GM19193 (cell line): Measurements from ENCODE around the gene MRTFA.

Experiments
- POLR2A ChIP-seq: IDR thresholded peaks from 4 replicates; pipeline ENCODE4 v1.6.1; 2011; ENCODE audit not compliant: insufficient read depth, insufficient read length; ENCODE audit errors: extremely low read depth

The MRTFA gene

DNA sequence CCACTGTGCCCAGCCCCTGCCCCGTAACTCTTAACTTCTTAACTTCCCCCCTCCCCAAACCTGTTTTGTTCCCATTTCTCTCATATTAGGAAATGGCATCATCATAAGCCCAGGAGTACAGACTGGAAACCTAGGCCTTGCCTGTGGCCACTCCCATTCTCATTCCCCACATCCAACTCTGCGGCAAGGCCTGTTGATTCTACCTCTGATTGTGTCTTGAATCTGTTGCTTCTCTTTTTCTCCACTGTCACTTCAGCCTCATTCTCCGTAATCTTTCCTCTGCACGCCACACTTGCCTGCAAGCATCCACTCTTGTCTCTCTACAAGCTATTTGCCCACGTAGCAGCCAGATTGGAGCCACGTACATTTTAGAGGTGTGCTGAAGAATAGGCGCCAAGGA, 240.9 kb downstream of the MRTFA start:
- TF ChIP-seq POLR2A = no peak

DNA sequence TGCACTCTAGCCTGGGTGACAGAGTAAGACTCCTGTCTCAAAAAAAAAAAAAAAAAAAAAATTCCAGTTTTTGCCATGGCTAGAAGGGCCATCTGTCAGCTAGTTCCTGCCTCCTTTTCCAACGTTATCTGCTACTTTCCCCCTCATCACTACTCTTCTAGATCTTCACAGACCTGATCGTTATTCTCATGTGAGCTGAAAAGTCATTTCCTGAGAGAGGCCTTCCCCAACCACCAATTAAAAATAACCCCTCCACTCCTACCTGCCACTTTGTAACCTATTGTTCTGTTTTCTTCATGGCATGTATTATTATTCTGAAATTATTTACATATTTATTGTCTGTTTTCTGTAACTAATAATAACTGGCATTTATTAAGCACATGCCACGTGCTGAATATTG, 241.9 kb downstream of the MRTFA start:
- no peak for TF ChIP-seq POLR2A

DNA sequence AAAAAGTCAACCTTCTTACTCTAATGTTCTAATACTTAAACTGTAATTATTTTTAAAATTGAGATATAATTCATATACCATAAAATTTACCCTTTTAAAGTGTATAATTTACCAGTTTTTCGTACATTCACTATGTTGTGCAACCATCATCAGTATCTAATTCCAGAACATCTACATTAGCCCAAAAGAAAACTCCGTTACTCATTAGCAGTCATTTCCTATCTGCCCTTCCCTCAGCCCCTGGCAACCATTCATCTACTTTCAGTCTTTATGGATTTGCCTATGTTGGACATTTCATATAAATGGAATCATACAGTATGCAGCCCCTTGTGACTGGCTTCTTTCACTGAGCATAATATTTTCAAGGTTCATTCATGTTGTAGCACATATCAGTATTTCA, 243.9 kb downstream of the MRTFA start:
- TF ChIP-seq POLR2A = no peak

DNA sequence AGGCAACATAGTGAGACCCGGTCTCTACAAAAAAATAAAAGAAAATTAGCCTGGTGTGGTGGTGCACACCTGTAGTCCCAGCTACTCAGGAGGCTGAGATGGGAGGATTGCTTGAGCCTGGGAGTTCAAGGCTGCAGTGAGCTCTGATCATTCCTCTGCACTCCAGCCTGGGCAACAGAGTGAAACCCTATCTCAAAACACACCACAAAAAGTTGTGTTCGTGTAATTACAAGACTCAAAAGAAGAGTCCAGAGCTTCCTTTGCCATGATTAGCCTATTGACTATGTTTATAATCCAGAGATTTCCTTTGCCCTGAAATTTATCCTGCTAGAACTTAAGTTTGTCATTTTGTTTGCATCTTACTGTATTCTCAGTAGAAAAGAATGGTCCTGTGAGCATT, 245.1 kb downstream of the MRTFA start:
- no peak for TF ChIP-seq POLR2A

DNA sequence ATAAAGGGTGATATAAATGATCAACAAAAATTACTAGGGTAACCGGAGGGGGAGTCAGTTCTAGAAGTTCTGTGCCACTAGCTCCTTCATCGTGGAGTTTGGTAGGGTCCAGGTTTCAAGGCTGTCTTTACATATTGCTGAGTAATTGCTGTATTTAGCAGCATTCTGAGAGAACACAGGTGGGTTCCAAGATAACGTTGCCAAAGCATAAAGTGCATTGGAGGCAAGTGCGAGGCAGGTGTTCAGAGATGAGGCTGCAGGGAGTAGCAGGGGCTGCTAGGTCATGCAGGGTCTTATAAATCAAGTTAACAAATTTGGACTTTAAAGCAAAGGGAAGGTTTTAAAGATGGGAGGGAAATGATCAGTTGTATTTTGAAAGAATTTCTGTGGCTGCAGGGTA, 248.3 kb downstream of the MRTFA start:
- no peak for TF ChIP-seq POLR2A

DNA sequence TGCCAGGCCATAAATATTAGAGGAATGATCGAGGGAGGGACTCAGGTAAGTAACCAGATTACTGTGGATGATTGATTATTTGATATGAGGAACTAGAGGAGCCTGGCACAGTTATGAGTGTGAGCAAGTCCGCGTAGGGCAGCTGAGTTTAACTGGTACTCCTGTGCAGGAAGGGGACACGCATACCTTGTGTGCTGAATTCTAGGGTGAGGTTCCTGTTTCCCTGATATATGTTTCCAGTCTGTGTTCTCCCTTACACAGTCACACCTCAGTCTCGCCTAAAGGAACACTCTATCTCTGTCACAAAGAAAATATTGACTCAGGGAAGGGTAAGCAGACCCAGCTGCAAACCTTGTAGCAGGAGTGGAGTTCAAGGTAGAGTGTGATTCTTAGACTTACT, 248.8 kb downstream of the MRTFA start:
- no peak for TF ChIP-seq POLR2A

DNA sequence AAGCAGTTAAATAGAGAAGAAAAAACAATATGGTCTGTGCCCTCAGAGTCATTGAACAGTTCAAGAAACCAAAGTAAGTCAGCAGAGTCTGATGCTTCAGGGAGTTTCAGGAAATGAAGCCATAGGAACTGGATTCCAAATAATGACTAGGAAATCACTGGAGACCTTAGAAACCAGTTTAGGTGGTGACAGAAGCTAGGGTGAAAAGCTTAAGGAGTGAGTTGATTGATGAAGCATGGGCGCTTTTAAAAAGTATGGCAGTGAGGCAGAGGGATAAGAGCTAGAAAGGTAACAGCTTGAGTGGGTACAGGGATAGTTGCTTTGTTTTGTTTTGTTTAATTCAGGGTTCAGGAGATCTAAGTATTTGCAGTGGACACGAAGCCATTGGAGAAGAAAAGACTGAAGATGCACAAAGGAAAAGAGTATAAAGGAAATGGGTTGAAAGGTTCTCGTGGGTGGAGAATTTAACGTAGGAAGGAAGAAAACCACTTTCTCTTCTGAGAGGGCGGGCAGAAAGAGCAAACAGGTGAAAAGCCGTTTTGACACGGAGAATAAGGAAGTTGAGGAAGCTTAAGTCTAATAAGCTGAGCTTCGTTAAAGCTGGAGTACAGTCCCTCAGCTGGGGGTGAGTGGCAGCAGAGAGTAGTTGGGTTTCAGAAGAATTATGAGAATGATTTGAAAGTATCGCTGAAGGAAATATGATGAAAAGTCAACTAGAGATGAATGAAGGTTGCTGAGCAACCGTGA, 251.3 kb downstream of the MRTFA start:
- TF ChIP-seq POLR2A = no peak

DNA sequence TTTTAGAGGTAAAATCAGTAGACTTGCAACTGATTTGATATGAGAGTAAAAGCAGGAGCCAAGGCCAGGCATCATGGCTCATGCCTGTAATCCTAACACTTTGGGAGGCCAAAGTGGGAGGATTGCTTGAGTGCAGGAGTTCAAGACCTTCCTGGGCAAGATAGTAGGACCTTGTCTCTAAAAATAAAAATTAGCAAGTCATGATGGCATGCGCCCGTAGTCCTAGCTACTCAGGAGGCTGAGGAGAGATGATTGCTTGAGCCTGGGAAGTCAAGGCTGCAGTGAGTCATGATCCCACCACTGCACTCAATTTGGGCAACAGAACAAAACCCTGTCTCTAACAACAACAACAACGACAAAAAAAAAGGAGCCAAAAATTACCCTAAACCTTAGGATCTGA, 252.6 kb downstream of the MRTFA start:
- no peak for TF ChIP-seq POLR2A

DNA sequence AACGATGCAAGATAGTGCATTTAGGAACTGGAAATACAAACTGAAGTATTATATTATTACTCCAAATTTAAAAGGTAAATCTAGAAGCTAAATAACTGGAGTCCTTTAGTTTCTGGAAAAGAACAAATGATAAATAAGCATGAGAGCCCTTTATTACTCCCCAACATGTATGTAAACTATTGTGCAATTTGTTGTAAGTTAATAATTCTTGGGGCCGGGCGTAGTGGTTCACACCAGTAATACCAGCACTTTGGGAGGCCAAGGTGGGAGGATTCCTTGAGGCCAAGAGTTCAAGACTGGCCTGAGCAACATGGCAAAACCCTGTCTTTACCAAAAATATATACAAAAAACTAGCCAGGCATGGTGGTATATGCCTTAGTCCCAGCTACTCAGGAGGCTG, 255.1 kb downstream of the MRTFA start:
- TF ChIP-seq POLR2A = no peak

DNA sequence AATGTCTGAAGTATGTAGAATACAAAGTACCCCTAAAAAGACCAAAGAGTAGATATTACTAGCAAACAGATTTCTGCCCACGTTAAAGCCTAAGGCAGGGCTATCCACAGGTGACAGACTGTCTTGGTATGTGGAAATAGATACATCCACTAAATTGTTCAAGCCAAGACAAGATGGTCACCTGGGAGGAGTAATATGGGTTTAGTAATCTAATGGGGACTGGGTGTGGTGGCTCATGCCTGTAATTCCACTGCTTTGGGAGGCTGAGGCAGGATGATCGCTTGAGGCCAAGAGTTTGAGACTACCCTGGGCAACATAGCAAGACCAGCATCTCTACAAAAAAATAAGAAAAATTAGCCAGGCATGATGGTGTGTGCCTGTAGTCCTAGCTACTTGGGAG, 258.6 kb downstream of the MRTFA start:
- no peak for TF ChIP-seq POLR2A

DNA sequence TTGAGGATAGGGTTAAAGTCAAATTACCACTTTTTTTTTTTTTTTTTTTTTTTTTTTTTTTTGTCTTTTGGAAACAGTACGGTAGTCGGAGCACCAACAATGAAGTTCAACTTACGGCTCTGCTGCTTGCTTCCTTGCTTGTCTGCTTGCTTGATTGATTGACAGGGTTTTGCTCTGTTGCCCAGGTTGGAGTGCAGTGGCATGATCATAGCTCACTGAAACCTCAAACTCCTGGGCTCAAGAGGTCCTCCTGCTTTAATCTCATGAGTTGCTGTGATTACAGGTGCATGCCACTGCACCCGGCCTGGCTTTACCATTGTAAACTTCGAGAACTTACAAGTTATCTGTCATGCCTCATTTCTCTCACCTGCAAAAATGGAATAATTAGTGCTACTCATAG, 260.4 kb downstream of the MRTFA start:
- TF ChIP-seq POLR2A = no peak

DNA sequence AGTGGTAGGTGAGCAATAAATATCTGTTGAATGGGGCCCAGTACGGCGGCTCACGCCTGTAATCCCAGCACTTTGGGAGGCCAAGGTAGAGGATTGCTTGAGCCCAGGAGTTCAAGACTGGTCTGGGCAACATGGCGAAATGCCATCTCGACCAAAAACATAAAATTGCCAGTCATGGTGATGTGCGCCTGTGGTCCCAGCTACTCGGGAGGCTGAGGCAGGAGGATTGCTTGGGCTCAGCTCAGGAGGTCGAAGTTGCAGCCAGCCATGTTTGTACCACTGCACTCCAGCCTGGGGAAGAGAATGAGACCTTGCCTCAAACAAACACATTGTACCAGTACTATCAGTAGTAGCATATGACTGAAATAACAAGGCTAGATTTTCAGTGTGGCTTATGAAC, 262.0 kb downstream of the MRTFA start:
- TF ChIP-seq POLR2A = no peak

DNA sequence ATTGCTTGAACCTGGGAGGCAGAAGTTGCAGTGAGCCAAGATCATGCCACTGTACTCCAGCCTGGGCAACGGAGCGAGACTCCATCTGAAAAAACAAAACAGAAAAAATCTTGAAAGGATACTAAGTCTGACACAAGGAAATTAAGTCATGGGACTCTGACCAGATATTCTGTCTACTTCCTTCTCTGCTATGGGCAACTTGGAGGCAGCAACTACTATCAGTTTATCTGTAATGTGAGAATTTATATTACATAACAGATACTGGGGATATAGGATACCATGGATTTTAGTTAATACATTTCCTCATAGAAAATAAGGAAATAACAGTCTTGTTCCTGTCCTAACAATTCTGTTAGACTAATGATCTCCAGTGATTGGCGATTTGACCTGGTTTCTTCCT, 267.7 kb downstream of the MRTFA start:
- TF ChIP-seq POLR2A = no peak

DNA sequence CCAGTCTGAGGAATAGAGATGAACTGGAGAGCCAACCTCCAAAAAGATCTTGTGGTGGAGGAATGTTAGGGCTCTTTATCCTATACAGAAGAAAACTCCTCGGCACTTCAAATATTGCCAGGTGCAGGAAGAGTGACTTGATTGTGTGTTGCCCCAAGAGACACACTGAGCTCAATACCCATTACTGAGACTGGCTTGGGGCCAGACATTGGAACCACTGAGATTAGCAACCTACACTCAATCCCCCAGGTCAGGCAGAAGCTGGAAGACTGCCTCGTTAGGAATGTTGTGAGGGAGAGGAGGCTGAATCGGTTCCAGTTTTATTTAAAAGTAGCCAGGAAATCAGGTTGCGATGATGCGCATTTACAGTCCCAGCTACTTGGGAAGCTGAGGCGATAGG, 268.5 kb downstream of the MRTFA start:
- no peak for TF ChIP-seq POLR2A

DNA sequence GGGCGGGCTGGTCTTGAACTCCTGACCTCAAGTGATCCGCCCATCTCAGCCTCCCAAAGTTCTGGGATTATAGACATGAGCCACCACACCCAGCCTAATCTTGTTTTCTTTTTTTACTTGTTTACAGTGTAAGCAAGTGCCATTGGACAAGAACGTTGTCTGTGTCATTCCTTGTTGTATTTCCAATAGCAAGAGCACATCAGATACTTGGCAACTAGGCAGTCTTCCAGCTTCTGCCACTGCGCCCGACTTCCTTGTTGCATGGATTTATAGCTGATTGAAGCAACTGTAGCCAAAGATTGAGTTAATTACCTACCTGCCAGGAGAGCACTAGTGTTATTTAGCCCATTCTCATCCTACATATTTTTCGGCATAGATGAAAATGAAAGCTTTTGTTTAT, 269.2 kb downstream of the MRTFA start:
- TF ChIP-seq POLR2A = no peak

DNA sequence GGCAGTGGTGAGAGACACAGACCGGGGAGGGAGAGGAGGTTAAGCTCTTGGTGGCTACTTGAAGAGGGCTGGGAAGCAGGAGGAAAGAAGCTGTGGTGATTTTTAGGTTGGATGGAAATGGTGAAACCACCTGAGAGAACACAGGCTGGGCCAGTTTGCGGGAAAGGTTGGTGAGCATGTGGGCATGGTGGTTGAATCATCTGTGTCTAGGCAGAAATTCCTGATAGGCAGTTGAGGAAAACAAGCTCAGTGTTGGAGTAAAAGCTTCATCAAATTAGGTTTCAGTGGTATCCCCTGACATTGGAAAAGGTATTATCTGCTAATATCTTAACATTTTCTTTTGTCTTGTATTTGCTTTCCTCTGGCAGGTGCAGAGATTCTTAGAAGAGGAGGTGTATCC, 270.5 kb downstream of the MRTFA start:
- no peak for TF ChIP-seq POLR2A

DNA sequence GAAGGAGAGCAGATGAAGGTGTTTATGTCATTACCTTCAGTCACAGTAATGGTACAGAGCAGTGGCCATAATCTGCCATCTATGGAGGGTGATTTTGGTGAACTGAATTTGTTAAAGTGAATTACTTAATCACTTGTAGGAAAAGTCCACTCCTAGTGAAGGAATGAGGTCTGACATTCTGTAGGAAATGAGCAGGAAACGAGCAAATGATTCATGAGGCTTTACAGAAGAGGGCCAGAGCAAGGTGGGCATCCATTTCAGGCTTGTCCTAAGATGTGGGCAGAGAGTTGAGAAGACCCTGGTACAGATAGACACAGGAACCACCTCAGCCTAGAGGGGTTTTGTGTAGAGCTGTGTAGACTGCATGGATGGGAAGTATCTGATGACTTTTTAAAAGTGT, 272.1 kb downstream of the MRTFA start:
- no peak for TF ChIP-seq POLR2A
